NCI-H1694 (cell line): Measurements from ENCODE around the gene SHB.

Source experiments
- DNase-seq: peaks from one replicate; lab custom pipeline; 2025; lab: John Stamatoyannopoulos, UW

SHB gene

GRCh38 chr9:37935096-37935495, 133.9 kb downstream of the SHB start:
- DNase-seq = no peak

GRCh38 chr9:37931592-37931991, 137.4 kb downstream of the SHB start:
- DNase-seq = no peak

- no peak for DNase-seq
Observed at GRCh38 chr9:37929441-37929895, 139.6 kb downstream of the SHB start.

GRCh38 chr9:37928552-37929430, 140.2 kb downstream of the SHB start:
- no peak for DNase-seq

- no peak for DNase-seq
Observed at GRCh38 chr9:37927601-37928551, 141.2 kb downstream of the SHB start.

GRCh38 chr9:37927132-37927531, 141.9 kb downstream of the SHB start:
- no peak for DNase-seq

GRCh38 chr9:37926737-37927118, 142.3 kb downstream of the SHB start:
- no peak for DNase-seq

GRCh38 chr9:37925786-37926736, 143.0 kb downstream of the SHB start:
- no peak for DNase-seq

GRCh38 chr9:37925006-37925405, 144.0 kb downstream of the SHB start:
- no peak for DNase-seq

- DNase-seq = no peak
Observed at GRCh38 chr9:37924538-37924937, 144.5 kb downstream of the SHB start.

GRCh38 chr9:37923796-37924427, 145.1 kb downstream of the SHB start:
- no peak for DNase-seq

- no peak for DNase-seq
Observed at GRCh38 chr9:37923118-37923795, 145.8 kb downstream of the SHB start.

GRCh38 chr9:37922363-37923117, 146.5 kb downstream of the SHB start:
- DNase-seq = no peak

- no peak for DNase-seq
Observed at GRCh38 chr9:37921546-37922300, 147.3 kb downstream of the SHB start.

GRCh38 chr9:37921168-37921510, 147.9 kb downstream of the SHB start:
- no peak for DNase-seq

- DNase-seq = no peak
Observed at GRCh38 chr9:37920471-37921167, 148.4 kb downstream of the SHB start.

- DNase-seq = no peak
Observed at GRCh38 chr9:37919956-37920335, 149.1 kb downstream of the SHB start.

- no peak for DNase-seq
Observed at GRCh38 chr9:37919246-37919955, 149.6 kb downstream of the SHB start.
